GM21619 (cell line): ENCODE results near the gene RFT1.
A peak's percentile ranks its signal among the peaks of the same experiment; 100 is the strongest.

Experiments
- ATAC-seq: cut with Tn5 transposase; IDR thresholded peaks from one replicate; pipeline ENCODE4 v1.9.1; 2021; ENCODE audit not compliant: unreplicated experiment

RFT1 gene

GRCh38 chr3:53150247-53151085, 20.2 kb upstream of the RFT1 start:
- ATAC-seq = no peak

- no peak for ATAC-seq
Observed at GRCh38 chr3:53149699-53150098, 19.5 kb upstream of the RFT1 start.

GRCh38 chr3:53149006-53149690, 18.9 kb upstream of the RFT1 start:
- ATAC-seq = no peak

GRCh38 chr3:53147903-53148400, 17.7 kb upstream of the RFT1 start:
- no peak for ATAC-seq

- ATAC-seq = no peak
Observed at GRCh38 chr3:53147151-53147902, 17.1 kb upstream of the RFT1 start.

- no peak for ATAC-seq
Observed at GRCh38 chr3:53146319-53146891, 16.2 kb upstream of the RFT1 start.

- ATAC-seq = no peak
Observed at GRCh38 chr3:53145713-53146080, 15.5 kb upstream of the RFT1 start.

- no peak for ATAC-seq
Observed at GRCh38 chr3:53144862-53145712, 14.9 kb upstream of the RFT1 start.

GRCh38 chr3:53144446-53144845, 14.2 kb upstream of the RFT1 start:
- no peak for ATAC-seq

- no peak for ATAC-seq
Observed at GRCh38 chr3:53142986-53143385, 12.8 kb upstream of the RFT1 start.

GRCh38 chr3:53140847-53141845, 10.9 kb upstream of the RFT1 start:
- ATAC-seq = no peak

- ATAC-seq = no peak
Observed at GRCh38 chr3:53139906-53140846, 9.9 kb upstream of the RFT1 start.

GRCh38 chr3:53137835-53138446, 7.7 kb upstream of the RFT1 start:
- ATAC-seq = no peak

- no peak for ATAC-seq
Observed at GRCh38 chr3:53137221-53137620, 7.0 kb upstream of the RFT1 start.

- peak; percentile 59 for ATAC-seq
Observed at GRCh38 chr3:53134631-53135232, 4.5 kb upstream of the RFT1 start.

GRCh38 chr3:53132347-53132746, 2.1 kb upstream of the RFT1 start:
- ATAC-seq = no peak

GRCh38 chr3:53131096-53131495, 861 bp upstream of the RFT1 start:
- ATAC-seq = no peak
